ENCODE results near the gene SYCE3. TPM values are rescaled to one million over a fixed set of nuclear protein-coding genes. Genes with fewer than 3 reads are reported as not detected.

The SYCE3 gene
- total RNA-seq, 4 donors from 2014 or later, result not detected

DNA sequence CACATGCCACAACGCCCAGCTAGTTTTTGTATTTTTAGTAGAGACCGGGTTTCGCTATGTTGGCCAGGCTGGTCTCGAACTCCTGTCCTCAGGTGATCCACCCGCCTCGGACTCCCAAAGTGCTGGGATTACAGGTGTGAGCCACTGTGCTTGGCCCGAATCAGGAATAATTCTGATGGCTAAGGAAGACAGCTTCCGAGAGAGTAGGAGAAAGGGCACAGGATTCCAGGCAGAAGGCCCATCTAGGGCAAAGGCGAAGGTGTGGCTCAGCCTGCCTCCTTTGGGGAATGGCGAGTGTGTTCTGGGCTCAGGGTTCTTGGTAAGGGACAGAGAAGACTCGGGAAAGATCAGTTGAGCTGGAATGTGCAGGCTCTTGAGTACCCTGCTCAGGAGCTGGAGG lies 1.6 kb upstream of the SYCE3 start:
- Histone ChIP-seq H3K27ac (replicated peaks in 1 of 4) (no peak overlapping the region), H3K4me1 (peaks cover 9 to 16% (median 15%) of the 10 kb centered on the region in 4 donors), H3K27me3 (no peaks in the 10 kb centered on the region), H3K9me3 (no peaks in the 10 kb centered on the region), H3K36me3 (peaks cover 7 to 19% (median 13%) of the 10 kb centered on the region in 4 donors), H3K4me3 (no peak overlapping the region)
- 93% methylated on average over 11 of the region's 11 CpGs for WGBS
- DNase-seq (ENCODE audit: extremely low spot score), result no peak
- intact Hi-C loops (cut with DNase I), result no loop called here
- TF ChIP-seq CTCF (IDR thresholded peaks at IDR 0.05) (no peak), POLR2AphosphoS5 (IDR thresholded peaks at IDR 0.05) (no peak), POLR2A (IDR thresholded peaks at IDR 0.05; ENCODE audit: low read depth) (no peak), EP300 (IDR thresholded peaks at IDR 0.05) (no peak)

- DNase-seq (ENCODE audit: extremely low spot score), result no peak
- intact Hi-C loops (cut with DNase I), result no loop called here
- TF ChIP-seq POLR2A (IDR thresholded peaks at IDR 0.05; ENCODE audit: low read depth) (no peak), CTCF (IDR thresholded peaks at IDR 0.05) (no peak), EP300 (IDR thresholded peaks at IDR 0.05) (no peak), POLR2AphosphoS5 (IDR thresholded peaks at IDR 0.05) (no peak)
- WGBS, result 23% methylated on average over 16 of the region's 17 CpGs
- peaks cover 4 to 12% (median 6%) of the 10 kb centered on the region in 4 donors for H3K36me3 ChIP-seq
- peak overlapping the region; percentile 57 to 62 (median 60) for H3K4me3 ChIP-seq
- no peaks in the 10 kb centered on the region for H3K9me3 ChIP-seq
- H3K27me3 ChIP-seq, result no peaks in the 10 kb centered on the region
- H3K27ac ChIP-seq (replicated peaks in 1 of 4), result peak overlapping the region; percentile 64 to 65 (median 64)
- H3K4me1 ChIP-seq, result peaks cover 9 to 16% (median 15%) of the 10 kb centered on the region in 4 donors
Observed at GRCh38 chr22:50563413-50564160, 868 bp upstream of the SYCE3 start.

DNA sequence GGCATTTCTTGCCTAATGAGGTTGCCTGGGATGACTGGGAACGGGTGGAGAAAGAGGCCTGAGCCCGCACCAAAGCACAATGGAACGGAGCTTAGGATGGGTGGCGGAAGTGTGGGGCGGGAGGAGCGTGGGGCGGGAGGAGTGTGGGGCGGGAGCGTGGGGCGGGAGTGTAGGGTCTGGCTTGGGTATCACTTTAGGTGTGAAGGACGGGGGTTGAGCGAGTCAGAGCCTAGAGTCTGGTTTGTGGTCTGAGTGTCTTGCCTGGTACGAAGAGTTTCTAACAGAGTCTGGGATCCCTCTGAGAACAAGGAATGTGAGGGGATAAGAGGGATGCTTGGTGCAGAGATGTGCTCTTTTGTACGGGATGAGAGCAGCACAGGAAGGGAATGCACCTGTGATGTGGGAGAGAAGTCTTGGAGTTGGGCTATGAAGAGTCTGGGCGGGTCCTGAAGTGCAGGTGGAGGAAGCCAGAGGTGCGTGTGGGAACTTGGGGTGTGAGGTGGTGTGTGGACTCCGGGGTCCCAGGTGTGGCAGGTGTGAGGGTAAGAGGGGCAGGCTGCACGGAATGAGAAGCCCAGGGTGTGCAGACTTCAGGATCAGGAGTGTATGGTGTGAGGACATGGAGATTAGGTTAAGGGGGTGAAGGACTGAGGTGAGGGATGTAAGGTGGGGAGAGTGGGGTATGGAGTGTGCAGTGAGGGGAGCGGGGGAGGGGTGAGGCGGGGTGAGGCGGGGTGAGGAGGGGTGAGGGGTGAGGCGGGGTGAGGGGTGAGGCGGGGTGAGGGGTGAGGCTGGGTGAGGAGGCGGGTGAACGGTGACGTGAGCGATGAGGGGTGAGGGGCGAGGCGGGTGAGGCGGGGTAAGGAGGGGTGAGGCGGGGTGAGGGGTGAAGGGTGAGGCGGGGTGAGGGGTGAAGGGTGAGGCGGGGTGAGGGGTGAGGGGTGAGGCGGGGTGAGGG lies 1.0 kb downstream of the SYCE3 start:
- no peaks in the 10 kb centered on the region for H3K9me3 ChIP-seq
- intact Hi-C loops (cut with DNase I), result no loop called here
- H3K27me3 ChIP-seq, result peaks cover 0 to 3% (median 0%) of the 10 kb centered on the region in 4 donors
- 67% methylated on average over 19 of the region's 34 CpGs for WGBS
- H3K36me3 ChIP-seq, result no peaks in the 10 kb centered on the region
- peaks cover 9 to 16% (median 15%) of the 10 kb centered on the region in 4 donors for H3K4me1 ChIP-seq
- no peak overlapping the region for H3K27ac ChIP-seq (replicated peaks in 1 of 4)
- no peak for DNase-seq (ENCODE audit: extremely low spot score)
- H3K4me3 ChIP-seq, result no peak overlapping the region
- TF ChIP-seq CTCF (IDR thresholded peaks at IDR 0.05), result no peak
- no peak for TF ChIP-seq EP300 (IDR thresholded peaks at IDR 0.05)
- no peak for TF ChIP-seq POLR2AphosphoS5 (IDR thresholded peaks at IDR 0.05)
- TF ChIP-seq POLR2A (IDR thresholded peaks at IDR 0.05; ENCODE audit: low read depth), result no peak

GRCh38 chr22:50560034-50560433 lies 2.7 kb downstream of the SYCE3 start:
- TF ChIP-seq EP300 (IDR thresholded peaks at IDR 0.05) (no peak), CTCF (IDR thresholded peaks at IDR 0.05) (no peak), POLR2A (IDR thresholded peaks at IDR 0.05; ENCODE audit: low read depth) (no peak), POLR2AphosphoS5 (IDR thresholded peaks at IDR 0.05) (no peak)
- 95% methylated on average over 3 of the region's 3 CpGs for WGBS
- H3K4me1 ChIP-seq, result peaks cover 9 to 16% (median 15%) of the 10 kb centered on the region in 4 donors
- H3K4me3 ChIP-seq, result no peak overlapping the region
- no peaks in the 10 kb centered on the region for H3K36me3 ChIP-seq
- no peaks in the 10 kb centered on the region for H3K9me3 ChIP-seq
- no peak overlapping the region for H3K27ac ChIP-seq (replicated peaks in 1 of 4)
- no peak for DNase-seq (ENCODE audit: extremely low spot score)
- H3K27me3 ChIP-seq, result peaks cover 0 to 3% (median 0%) of the 10 kb centered on the region in 4 donors
- intact Hi-C loops (cut with DNase I), result no loop called here
